Glomerular visceral epithelial cell (primary cell): ENCODE measurements around the gene SLC37A3.
"Not testable (repeated sequence)": the region's sequence is repeated elsewhere in the genome, so short reads cannot be mapped to it uniquely, and the experiment has no call there.

Source experiments
- DNase-seq: peaks from one replicate; pipeline ENCODE4 v3.0.0-alpha.2; 2016; ENCODE audit errors: extremely low spot score

The SLC37A3 gene

GRCh38 chr7:140312141-140312846 lies 86.0 kb downstream of the SLC37A3 start:
- DNase-seq = no peak

- DNase-seq = not testable (repeated sequence)
These were observed 87.2 kb downstream of the SLC37A3 start for GRCh38 chr7:140311128-140311527.

- no peak for DNase-seq
These were observed 87.9 kb downstream of the SLC37A3 start for GRCh38 chr7:140310337-140311002.

- DNase-seq = no peak
These were observed 90.3 kb downstream of the SLC37A3 start for GRCh38 chr7:140308060-140308459.

- peak; percentile 4 for DNase-seq
These were observed 94.0 kb downstream of the SLC37A3 start for GRCh38 chr7:140304191-140304799.

GRCh38 chr7:140300243-140301136 lies 97.8 kb downstream of the SLC37A3 start:
- no peak for DNase-seq

- DNase-seq = no peak
These were observed 100.1 kb downstream of the SLC37A3 start for GRCh38 chr7:140298213-140298612.

GRCh38 chr7:140297192-140297591 lies 101.1 kb downstream of the SLC37A3 start:
- no peak for DNase-seq

- no peak for DNase-seq
These were observed 103.0 kb downstream of the SLC37A3 start for GRCh38 chr7:140295224-140295738.

GRCh38 chr7:140294454-140294853 lies 103.9 kb downstream of the SLC37A3 start:
- no peak for DNase-seq

- no peak for DNase-seq
These were observed 105.9 kb downstream of the SLC37A3 start for GRCh38 chr7:140292438-140292837.

- DNase-seq = no peak
These were observed 108.5 kb downstream of the SLC37A3 start for GRCh38 chr7:140289804-140290203.

GRCh38 chr7:140287988-140288387 lies 110.3 kb downstream of the SLC37A3 start:
- DNase-seq = no peak

- no peak for DNase-seq
These were observed 112.4 kb downstream of the SLC37A3 start for GRCh38 chr7:140285938-140286337.

GRCh38 chr7:140284062-140284461 lies 114.3 kb downstream of the SLC37A3 start:
- peak; percentile 8 for DNase-seq
